A673 (cell line): Measurements from ENCODE around the gene PEDS1.

Experiments used
- CTCF ChIP-seq: fragments of 300-800, 200-600 bp; sonication (generic); conservative IDR thresholded peaks from 2 replicates; pipeline ENCODE4 v1.5.1; 2017; ENCODE audit warnings: low read depth, mild to moderate bottlenecking, antibody characterized with exemption, low read length, moderate library complexity, mixed read lengths
- EZH2 ChIP-seq: fragments of 200-600 bp; sonication (generic); IDR thresholded peaks from 2 replicates; pipeline ENCODE4 v1.6.1; 2017; ENCODE audit warnings: borderline replicate concordance, low read depth, mild to moderate bottlenecking, mixed read lengths, antibody characterized with exemption, low read length; ENCODE audit not compliant: poor library complexity, severe bottlenecking

- TF ChIP-seq CTCF (no peak), EZH2 (no peak)
Observed at GRCh38 chr20:50127587-50128519, 25.7 kb downstream of the PEDS1 start.
